Gastrocnemius medialis (tissue), 4 donors: ENCODE data around the gene LDLRAD3. TPM values are rescaled to one million over a fixed set of nuclear protein-coding genes. Genes with fewer than 3 reads are reported as not detected.

Experiments
- ATAC-seq, 2 donors: fragments of 150-250 bp; one replicate each; pipeline ENCODE4 v1.9.1; 2016
- DNase-seq, 2 donors: peaks; one replicate each; pipeline ENCODE4 v3.0.0-alpha.2; 2019
- H3K27ac ChIP-seq, 4 donors: fragments of 200-600 bp; sonication (generic); 1 replicate in 1 of 4; 2 replicates in 3 of 4; pipeline ENCODE4 v1.5.1; 2016 to 2018; ENCODE audit warnings: mild to moderate bottlenecking in 2 of 4, moderate library complexity in 1 of 4
- H3K27me3 ChIP-seq, 3 donors: fragments of 200-600 bp; sonication (generic) in 2 of 3; 1 replicate in 1 of 3; 2 replicates in 2 of 3; pipeline versions ENCODE4 v1.5.1 to v1.6.0; 2016 to 2019; ENCODE audit warnings: mild to moderate bottlenecking in 1 of 3, moderate library complexity in 1 of 3
- H3K36me3 ChIP-seq, 2 donors: fragments of 200-600 bp; sonication (generic) in 1 of 2; one replicate each; pipeline ENCODE4 v1.5.1; 2017 to 2018
- H3K4me1 ChIP-seq, 2 donors: fragments of 200-600 bp; sonication (generic) in 1 of 2; one replicate each; pipeline ENCODE4 v1.5.1; 2016 to 2017; ENCODE audit warnings: mild to moderate bottlenecking in 2 of 2
- H3K4me3 ChIP-seq, 4 donors: fragments of 200-600 bp; sonication (generic) in 3 of 4; 1 replicate in 1 of 4; 2 replicates in 3 of 4; pipeline ENCODE4 v1.5.1; 2016 to 2019; ENCODE audit warnings: mild to moderate bottlenecking in 2 of 4
- H3K9me3 ChIP-seq, 3 donors: fragments of 200-600 bp; sonication (generic) in 2 of 3; 1 replicate in 1 of 3; 2 replicates in 2 of 3; pipeline ENCODE4 v1.5.1; 2016 to 2019
- CTCF ChIP-seq, 5 experiments: fragments of 450-650 bp in 3 of 5; fragments of 200-600 bp in 2 of 5; sonication (generic) in 2 of 5; IDR thresholded peaks in 4 of 5; conservative IDR thresholded peaks in 1 of 5; 1 replicate in 4 of 5; 2 replicates in 1 of 5; pipeline ENCODE4 v1.5.1; 2016 to 2019; ENCODE audit warnings: antibody characterized with exemption in 5 of 5, mild to moderate bottlenecking in 3 of 5, moderate library complexity in 3 of 5
- POLR2A ChIP-seq, 2 donors: fragments of 450-650 bp; IDR thresholded peaks; one replicate each; pipeline ENCODE4 v1.6.1; 2017; ENCODE audit warnings: antibody characterized with exemption in 2 of 2, mild to moderate bottlenecking in 2 of 2, moderate library complexity in 2 of 2
- in situ Hi-C, 4 donors: fragments of 200-750 bp; cut with MboI; loops; one replicate each; pipeline versions ENCODE4 v1.15.0 to v1.8.0; 2017; ENCODE audit warnings: low sequenced_read_pairs in 4 of 4
- intact Hi-C: fragments of 100-400 bp; cut with DNase I; formaldehyde crosslinking; loops from one replicate; pipeline ENCODE4 v1.15.1; 2023; ENCODE audit warnings: low total_unique reads
- total RNA-seq, 4 donors: library from RNA; depleted of rRNA; stranded (reverse); fragments of >200 nt; gene quantifications; one replicate each; pipeline versions ENCODE4 v1.1.0 to v1.2.3, GENCODE V29; 2016

Gene LDLRAD3
- total RNA-seq, 4 donors from 2014 or later = 6.1 to 12.8 (median 11.8) TPM

GRCh38 chr11:36074941-36075431 lies 131.1 kb downstream of the LDLRAD3 start:
- H3K4me1 ChIP-seq = peaks cover 23 to 31% of the 10 kb centered on the region in 2 donors
- DNase-seq (no peak), ATAC-seq (peak in 1 of 2 donors; percentile 66)
- H3K4me3 ChIP-seq = no peak overlapping the region
- intact Hi-C loops = loop anchor here (5.0 to 10.0 kb wide), 3 partner anchors 123 to 413 kb away; partner anchors contain the start of gene TRIM44
- H3K27me3 ChIP-seq = no peaks in the 10 kb centered on the region
- in situ Hi-C loops = loop anchor here in 1 of 4 donors (10.0 kb wide), 1 partner anchor 110 kb away; no protein-coding TSS in a partner anchor
- H3K36me3 ChIP-seq = no peaks in the 10 kb centered on the region
- no peak for TF ChIP-seq CTCF (IDR thresholded peaks at IDR 0.05 in 4 of 5, conservative IDR thresholded peaks at IDR 0.05 in 1 of 5)
- TF ChIP-seq POLR2A (IDR thresholded peaks at IDR 0.05) = no peak
- H3K9me3 ChIP-seq = no peaks in the 10 kb centered on the region
- H3K27ac ChIP-seq = peak overlapping the region in 3 of 4 donors; percentile 24 to 50 (median 34)

GRCh38 chr11:36077368-36077767 lies 133.5 kb downstream of the LDLRAD3 start:
- no peak overlapping the region for H3K27ac ChIP-seq
- no peaks in the 10 kb centered on the region for H3K9me3 ChIP-seq
- in situ Hi-C loops = loop anchor here in 1 of 4 donors (10.0 kb wide), 1 partner anchor 107 kb away; no protein-coding TSS in a partner anchor
- intact Hi-C loops = loop anchor here (10.0 kb wide), 1 partner anchor 183 kb away; no protein-coding TSS in a partner anchor
- H3K27me3 ChIP-seq = no peaks in the 10 kb centered on the region
- ATAC-seq = no peak
- DNase-seq = no peak
- TF ChIP-seq CTCF (IDR thresholded peaks at IDR 0.05 in 4 of 5, conservative IDR thresholded peaks at IDR 0.05 in 1 of 5) (no peak), POLR2A (IDR thresholded peaks at IDR 0.05) (no peak)
- no peak overlapping the region for H3K4me3 ChIP-seq
- H3K36me3 ChIP-seq = peaks cover 0 to 2% of the 10 kb centered on the region in 2 donors
- peaks cover 23 to 31% of the 10 kb centered on the region in 2 donors for H3K4me1 ChIP-seq

GRCh38 chr11:36077886-36078685 lies 134.2 kb downstream of the LDLRAD3 start:
- TF ChIP-seq POLR2A (IDR thresholded peaks at IDR 0.05) (no peak), CTCF (IDR thresholded peaks at IDR 0.05 in 4 of 5, conservative IDR thresholded peaks at IDR 0.05 in 1 of 5) (no peak)
- H3K36me3 ChIP-seq = peaks cover 0 to 6% of the 10 kb centered on the region in 2 donors
- no peak overlapping the region for H3K27ac ChIP-seq
- no peaks in the 10 kb centered on the region for H3K9me3 ChIP-seq
- no peak for DNase-seq
- no peak for ATAC-seq
- no peak overlapping the region for H3K4me3 ChIP-seq
- peaks cover 21 to 27% of the 10 kb centered on the region in 2 donors for H3K4me1 ChIP-seq
- in situ Hi-C loops (loop anchor here in 1 of 4 donors (10.0 kb wide), 1 partner anchor 107 kb away; no protein-coding TSS in a partner anchor), intact Hi-C loops (loop anchor here (10.0 kb wide), 1 partner anchor 183 kb away; no protein-coding TSS in a partner anchor)
- H3K27me3 ChIP-seq = no peaks in the 10 kb centered on the region

GRCh38 chr11:36078686-36079055 lies 134.8 kb downstream of the LDLRAD3 start:
- Histone ChIP-seq H3K27me3 (no peaks in the 10 kb centered on the region), H3K9me3 (no peaks in the 10 kb centered on the region), H3K36me3 (peaks cover 0 to 6% of the 10 kb centered on the region in 2 donors), H3K4me1 (peaks cover 16 to 21% of the 10 kb centered on the region in 2 donors), H3K27ac (no peak overlapping the region), H3K4me3 (no peak overlapping the region)
- intact Hi-C loops = loop anchor here (10.0 kb wide), 1 partner anchor 184 kb away; no protein-coding TSS in a partner anchor
- TF ChIP-seq POLR2A (IDR thresholded peaks at IDR 0.05) (no peak), CTCF (IDR thresholded peaks at IDR 0.05 in 4 of 5, conservative IDR thresholded peaks at IDR 0.05 in 1 of 5) (no peak)
- in situ Hi-C loops = loop anchor here in 1 of 4 donors (10.0 kb wide), 1 partner anchor 106 kb away; no protein-coding TSS in a partner anchor
- ATAC-seq (no peak), DNase-seq (no peak)
